Stimulated activated effector memory CD8-positive, alpha-beta T cell treated with anti-CD3 and anti-CD28 coated beads, Interleukin-12 subunit alpha, Interleukin-12 subunit beta, amount 100 ng/mL, for 72 hours (primary cell): ENCODE data around the gene CCDC170.

Experiments
- ATAC-seq: fragments of 150-1000 bp; cut with Tn5 transposase; 2 replicates; pipeline ENCODE4 v1.10.0; 2021
- DNase-seq, 2 donors: peaks; one replicate each; pipeline ENCODE4 v3.0.0; 2021 to 2022; ENCODE audit warnings: low spot score in 2 of 2
- H3K27ac Mint-ChIP-seq: one replicate; pipeline ENCODE4 v1.8.0; 2022; ENCODE audit warnings: mild to moderate bottlenecking, mixed read lengths
- H3K36me3 Mint-ChIP-seq: one replicate; pipeline ENCODE4 v1.8.0; 2022; ENCODE audit warnings: mild to moderate bottlenecking, mixed read lengths
- H3K4me1 Mint-ChIP-seq: one replicate; pipeline ENCODE4 v1.8.0; 2022; ENCODE audit warnings: mixed read lengths
- H3K4me3 Mint-ChIP-seq: one replicate; pipeline ENCODE4 v1.8.0; 2022; ENCODE audit warnings: mild to moderate bottlenecking, mixed read lengths
- H3K9me3 Mint-ChIP-seq: one replicate; pipeline ENCODE4 v1.8.0; 2022; ENCODE audit warnings: mixed read lengths

The CCDC170 gene

GRCh38 chr6:151665329-151665728 lies 171.5 kb downstream of the CCDC170 start:
- Mint-ChIP-seq H3K4me1 (no peaks in the 10 kb centered on the region), H3K36me3 (no peaks in the 10 kb centered on the region), H3K4me3 (no peak overlapping the region), H3K27ac (no peak overlapping the region), H3K9me3 (no peaks in the 10 kb centered on the region)
- no peak for ATAC-seq
- no peak for DNase-seq

GRCh38 chr6:151666526-151666925 lies 172.7 kb downstream of the CCDC170 start:
- no peak for DNase-seq
- Mint-ChIP-seq H3K36me3 (no peaks in the 10 kb centered on the region), H3K27ac (no peak overlapping the region), H3K4me1 (no peaks in the 10 kb centered on the region), H3K4me3 (no peak overlapping the region), H3K9me3 (no peaks in the 10 kb centered on the region)
- no peak for ATAC-seq

DNA sequence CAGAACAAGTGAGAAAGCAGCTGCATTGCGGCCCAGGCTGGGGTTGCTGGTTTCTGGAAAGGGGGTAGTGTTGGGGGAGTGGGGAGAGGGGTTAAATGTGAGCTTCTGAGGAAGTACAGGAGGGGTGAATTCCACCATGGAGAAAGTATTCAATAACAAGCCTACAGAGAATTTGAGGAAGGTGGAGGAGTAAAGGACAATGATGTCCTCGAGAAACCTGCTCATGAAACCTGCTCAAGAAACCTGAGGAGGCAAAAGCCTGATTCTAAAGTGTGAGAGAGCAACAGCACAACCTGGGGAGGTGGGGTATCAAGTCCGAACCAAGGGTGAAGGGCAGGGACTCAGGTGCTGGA lies 175.4 kb downstream of the CCDC170 start:
- Mint-ChIP-seq H3K36me3 (no peaks in the 10 kb centered on the region), H3K4me3 (no peak overlapping the region), H3K9me3 (no peaks in the 10 kb centered on the region), H3K27ac (peak overlapping the region; percentile 18), H3K4me1 (no peaks in the 10 kb centered on the region)
- no peak for DNase-seq
- ATAC-seq, result no peak

GRCh38 chr6:151670116-151670515 lies 176.3 kb downstream of the CCDC170 start:
- no peak for DNase-seq
- Mint-ChIP-seq H3K4me3 (no peak overlapping the region), H3K4me1 (no peaks in the 10 kb centered on the region), H3K27ac (no peak overlapping the region), H3K9me3 (no peaks in the 10 kb centered on the region), H3K36me3 (no peaks in the 10 kb centered on the region)
- ATAC-seq, result no peak
